Endometrium (tissue), 2 donors: ENCODE results near the gene FAM216B.
A peak's percentile ranks its signal among the peaks of the same experiment; 100 is the strongest.
"Not testable (repeated sequence)": the region's sequence is repeated elsewhere in the genome, so short reads cannot be mapped to it uniquely, and the experiment has no call there.

Experiments used
- FAIRE-seq: peaks from 2 replicates; lab custom pipeline; 2012; peaks lifted over from hg19 to GRCh38; lab: Jason Lieb, UNC
- donor health status: control.
- donor health status: control.

Gene FAM216B

DNA sequence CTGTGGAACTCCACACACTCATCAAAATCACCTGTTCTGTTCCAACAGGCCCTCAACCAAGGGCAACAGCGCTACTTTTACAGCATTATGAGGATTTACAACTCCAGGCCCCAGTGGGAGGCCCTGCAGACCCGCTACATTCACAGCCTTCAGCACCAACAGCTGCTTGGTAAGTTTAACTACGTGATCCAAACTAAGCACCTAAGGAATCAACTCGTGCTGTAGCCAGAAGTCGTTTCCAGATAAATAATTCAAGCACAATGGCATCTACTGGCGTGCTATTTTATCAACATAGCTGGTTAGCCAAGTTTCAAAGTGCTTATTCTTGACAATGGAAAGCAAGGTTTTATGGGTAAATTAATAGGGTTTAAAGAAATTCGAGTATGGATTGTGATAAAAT lies 5.3 kb downstream of the FAM216B start:
- FAIRE-seq = no peak

- no peak for FAIRE-seq
Observed at GRCh38 chr13:42788601-42789000, 7.2 kb downstream of the FAM216B start.

- no peak for FAIRE-seq
Observed at GRCh38 chr13:42792154-42792553, 10.8 kb downstream of the FAM216B start.

DNA sequence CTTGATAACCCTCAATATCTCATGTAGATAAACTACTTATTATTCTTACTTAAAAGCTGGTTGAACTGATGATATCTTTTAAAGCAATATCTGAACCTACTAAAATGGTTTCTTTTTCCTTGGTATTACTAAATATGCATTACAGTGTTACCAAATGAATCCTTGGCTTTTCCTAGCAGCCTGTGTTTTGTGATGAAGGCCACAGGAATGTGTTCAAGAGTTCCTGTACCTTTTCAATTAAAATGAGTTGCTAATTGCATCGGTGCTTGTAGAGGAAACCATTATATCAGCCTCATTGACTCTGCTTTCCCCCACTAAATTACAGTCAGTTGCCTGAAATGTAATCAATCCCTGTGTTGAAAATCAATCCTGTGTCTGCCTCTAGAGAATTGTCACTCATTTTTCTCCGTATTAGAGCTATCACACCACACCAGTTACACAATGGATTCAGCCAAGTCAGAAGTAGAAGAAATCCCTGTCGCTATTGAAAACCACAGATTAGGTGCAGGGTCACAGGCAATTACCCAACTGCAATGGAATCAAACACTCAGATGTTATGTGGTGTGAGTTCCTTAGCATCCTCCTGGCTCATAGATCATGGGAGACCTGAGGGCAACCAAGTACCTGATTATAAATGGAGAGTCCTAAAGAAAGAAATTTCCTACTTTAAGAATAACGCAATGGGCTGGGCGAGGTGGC lies 13.3 kb downstream of the FAM216B start:
- no peak for FAIRE-seq

GRCh38 chr13:42795666-42796065 lies 14.3 kb downstream of the FAM216B start:
- no peak for FAIRE-seq

- no peak for FAIRE-seq
Observed at GRCh38 chr13:42796747-42797356, 15.5 kb downstream of the FAM216B start.

- FAIRE-seq = no peak
Observed at GRCh38 chr13:42798118-42798517, 16.7 kb downstream of the FAM216B start.

DNA sequence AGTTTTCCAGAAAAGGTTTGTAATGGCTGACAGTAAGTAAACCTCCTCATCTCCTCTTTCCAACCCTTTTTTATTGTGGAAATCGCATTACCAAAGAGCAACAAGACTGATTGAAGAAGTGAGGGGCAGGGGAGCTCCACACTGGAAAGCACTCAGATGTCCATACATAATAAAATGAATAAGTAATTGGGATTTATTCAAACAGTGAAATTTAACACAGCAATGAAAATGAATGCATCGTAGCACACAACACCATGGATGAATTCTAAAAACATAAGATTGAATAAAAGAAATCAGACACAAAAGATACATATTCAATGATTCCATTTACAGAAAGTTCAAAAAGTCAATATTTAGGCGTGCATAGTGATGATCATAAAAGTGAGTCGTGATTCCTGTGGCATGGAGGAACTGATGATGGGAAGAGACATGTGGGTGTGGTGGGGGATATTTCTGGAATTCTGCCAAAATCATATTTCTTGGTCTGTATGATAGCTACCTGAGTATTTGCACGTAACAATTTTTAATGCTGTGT lies 18.8 kb downstream of the FAM216B start:
- FAIRE-seq = no peak

GRCh38 chr13:42803563-42804204 lies 22.3 kb downstream of the FAM216B start:
- no peak for FAIRE-seq

- no peak for FAIRE-seq
Observed at GRCh38 chr13:42804244-42804874, 23.0 kb downstream of the FAM216B start.

DNA sequence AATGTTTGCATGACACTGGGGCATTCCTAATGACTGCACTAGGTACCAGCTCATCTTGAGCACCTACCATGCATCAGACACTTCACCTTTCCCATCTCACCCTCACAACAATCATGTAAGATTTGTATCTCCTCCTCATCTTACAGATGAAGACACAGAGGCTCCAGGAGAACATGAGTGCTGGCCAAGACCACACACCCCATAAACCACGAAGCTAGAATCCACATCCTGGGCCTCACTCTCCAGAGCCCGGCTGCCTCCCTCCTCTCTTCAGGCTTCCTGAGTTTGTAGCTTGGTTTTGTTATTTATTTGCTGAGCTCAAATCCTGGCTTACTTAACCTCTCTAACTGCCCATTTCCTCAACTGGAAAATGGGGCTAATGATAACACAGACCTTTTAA lies 25.9 kb downstream of the FAM216B start:
- FAIRE-seq = no peak

GRCh38 chr13:42807866-42808265 lies 26.5 kb downstream of the FAM216B start:
- FAIRE-seq = no peak

DNA sequence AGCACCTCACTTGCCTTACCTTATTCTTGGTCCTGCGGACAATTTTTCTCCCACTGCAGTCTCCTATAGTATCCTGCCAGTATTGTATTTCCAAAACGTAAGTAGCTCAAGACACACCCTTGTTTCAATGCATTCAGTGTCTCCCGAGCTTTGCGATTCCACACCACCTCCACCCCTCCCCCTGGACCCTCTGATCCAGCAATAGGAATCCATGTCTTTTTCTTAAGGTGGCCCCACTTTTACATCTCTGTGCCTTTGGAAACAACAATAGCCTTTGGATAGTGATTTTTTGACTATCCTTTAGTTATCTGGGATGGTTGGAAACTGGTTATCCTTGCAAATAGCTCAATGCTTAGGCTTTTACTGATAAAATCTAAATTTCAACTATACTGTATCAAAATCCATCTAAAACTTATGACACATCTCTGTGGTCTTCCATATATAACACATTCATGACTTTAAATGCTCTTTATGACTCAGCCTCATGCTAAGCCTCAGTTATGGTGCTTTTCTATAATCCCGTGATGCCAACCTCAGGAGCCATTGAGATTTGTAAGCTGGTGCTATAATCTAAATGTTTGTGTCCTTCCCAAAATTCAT lies 27.1 kb downstream of the FAM216B start:
- no peak for FAIRE-seq

- no peak for FAIRE-seq
Observed at GRCh38 chr13:42812316-42812715, 30.9 kb downstream of the FAM216B start.

GRCh38 chr13:42814868-42815267 lies 33.5 kb downstream of the FAM216B start:
- FAIRE-seq = no peak

GRCh38 chr13:42815681-42816080 lies 34.3 kb downstream of the FAM216B start:
- FAIRE-seq = no peak

GRCh38 chr13:42816538-42816937 lies 35.2 kb downstream of the FAM216B start:
- FAIRE-seq = no peak

GRCh38 chr13:42819687-42820086 lies 38.3 kb downstream of the FAM216B start:
- FAIRE-seq = not testable (repeated sequence)

DNA sequence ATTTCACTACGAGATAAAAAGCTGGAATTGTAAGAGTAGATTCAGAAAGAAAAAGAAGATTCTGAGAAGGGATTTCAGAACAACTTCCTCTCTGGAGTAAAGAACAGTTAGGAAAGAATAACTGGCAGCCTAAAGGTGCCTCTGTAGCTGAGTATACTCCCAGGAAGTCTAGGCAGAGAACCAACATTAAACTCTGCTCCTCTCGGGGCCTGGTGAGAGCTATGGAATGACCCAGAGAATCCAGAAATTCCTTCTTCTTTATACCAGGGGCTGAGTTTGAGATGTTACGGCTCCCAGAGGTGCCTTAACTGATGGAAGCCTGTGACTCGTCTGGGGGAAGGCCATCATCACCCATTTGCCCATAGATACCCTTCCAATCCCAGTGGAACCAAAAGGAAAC lies 39.1 kb downstream of the FAM216B start:
- no peak for FAIRE-seq

- FAIRE-seq = peak; percentile 23
Observed at GRCh38 chr13:42821437-42821836, 40.1 kb downstream of the FAM216B start.

GRCh38 chr13:42832341-42833096 lies 51.1 kb downstream of the FAM216B start:
- FAIRE-seq = no peak

- no peak for FAIRE-seq
Observed at GRCh38 chr13:42834946-42835345, 53.6 kb downstream of the FAM216B start.
